MCF 10A (cell line): Measurements from ENCODE around the gene C1orf216. TPM values are rescaled to one million over a fixed set of nuclear protein-coding genes. Genes with fewer than 3 reads are reported as not detected.

ENCODE experiments used
- BruUV-seq: library from RNA; stranded (reverse); fragments of 400-500 nt; replicated peaks from 2 replicates; lab custom pipeline; 2021; lab: Mats Ljungman, UMichigan
- CTCF ChIA-PET: fragments of 300-600 bp; sonication (Branson Sonifier 250); formaldehyde crosslinking; extraction: SDS; loops from one replicate; lab custom pipeline; 2021; ENCODE audit warnings: antibody characterized with exemption, inconsistent platforms; lab: Yijun Ruan, JAX
- POLR2A ChIA-PET: fragments of 300-600, 350-650 bp; sonication (Branson Sonifier 250); formaldehyde crosslinking; extraction: SDS; loops from one replicate; lab custom pipeline; 2020; ENCODE audit warnings: antibody characterized with exemption, inconsistent platforms; lab: Yijun Ruan, JAX
- DNase-seq: peaks from one replicate; pipeline ENCODE4 v3.0.0-alpha.2; 2018; ENCODE audit not compliant: unreplicated experiment
- H3K27ac Mint-ChIP-seq: one replicate; pipeline ENCODE4 v1.8.0; 2022; ENCODE audit warnings: mild to moderate bottlenecking, low read depth, mixed read lengths; ENCODE audit not compliant: unreplicated experiment
- H3K27me3 Mint-ChIP-seq: one replicate; pipeline ENCODE4 v1.8.0; 2022; ENCODE audit warnings: mixed read lengths; ENCODE audit not compliant: insufficient read depth, unreplicated experiment
- H3K36me3 Mint-ChIP-seq: one replicate; pipeline ENCODE4 v1.8.0; 2022; ENCODE audit warnings: mild to moderate bottlenecking, moderate library complexity, mixed read lengths; ENCODE audit not compliant: insufficient read depth, unreplicated experiment
- H3K4me1 Mint-ChIP-seq: one replicate; pipeline ENCODE4 v1.8.0; 2022; ENCODE audit warnings: mixed read lengths; ENCODE audit not compliant: insufficient read depth, unreplicated experiment
- H3K4me3 Mint-ChIP-seq: one replicate; pipeline ENCODE4 v1.8.0; 2022; ENCODE audit warnings: mild to moderate bottlenecking, moderate library complexity, mixed read lengths; ENCODE audit not compliant: unreplicated experiment
- H3K9me3 Mint-ChIP-seq: one replicate; pipeline ENCODE4 v1.8.0; 2022; ENCODE audit warnings: mixed read lengths; ENCODE audit not compliant: unreplicated experiment
- CTCF ChIP-seq: fragments of 200-600 bp; IDR thresholded peaks from one replicate; pipeline ENCODE4 v1.8.0; 2022; ENCODE audit warnings: antibody characterized with exemption, mild to moderate bottlenecking; ENCODE audit not compliant: unreplicated experiment
- intact Hi-C: fragments of 100-400 bp; cut with micrococcal nuclease; formaldehyde crosslinking; loops from 2 replicates; pipeline ENCODE4 v1.14.1; 2022
- total RNA-seq: library from RNA; stranded (reverse); gene quantifications from 2 replicates; pipeline ENCODE4 v1.2.3, GENCODE V29; 2022

Gene C1orf216
- total RNA-seq, 1 experiment from 2014 or later = 7.1 TPM

DNA sequence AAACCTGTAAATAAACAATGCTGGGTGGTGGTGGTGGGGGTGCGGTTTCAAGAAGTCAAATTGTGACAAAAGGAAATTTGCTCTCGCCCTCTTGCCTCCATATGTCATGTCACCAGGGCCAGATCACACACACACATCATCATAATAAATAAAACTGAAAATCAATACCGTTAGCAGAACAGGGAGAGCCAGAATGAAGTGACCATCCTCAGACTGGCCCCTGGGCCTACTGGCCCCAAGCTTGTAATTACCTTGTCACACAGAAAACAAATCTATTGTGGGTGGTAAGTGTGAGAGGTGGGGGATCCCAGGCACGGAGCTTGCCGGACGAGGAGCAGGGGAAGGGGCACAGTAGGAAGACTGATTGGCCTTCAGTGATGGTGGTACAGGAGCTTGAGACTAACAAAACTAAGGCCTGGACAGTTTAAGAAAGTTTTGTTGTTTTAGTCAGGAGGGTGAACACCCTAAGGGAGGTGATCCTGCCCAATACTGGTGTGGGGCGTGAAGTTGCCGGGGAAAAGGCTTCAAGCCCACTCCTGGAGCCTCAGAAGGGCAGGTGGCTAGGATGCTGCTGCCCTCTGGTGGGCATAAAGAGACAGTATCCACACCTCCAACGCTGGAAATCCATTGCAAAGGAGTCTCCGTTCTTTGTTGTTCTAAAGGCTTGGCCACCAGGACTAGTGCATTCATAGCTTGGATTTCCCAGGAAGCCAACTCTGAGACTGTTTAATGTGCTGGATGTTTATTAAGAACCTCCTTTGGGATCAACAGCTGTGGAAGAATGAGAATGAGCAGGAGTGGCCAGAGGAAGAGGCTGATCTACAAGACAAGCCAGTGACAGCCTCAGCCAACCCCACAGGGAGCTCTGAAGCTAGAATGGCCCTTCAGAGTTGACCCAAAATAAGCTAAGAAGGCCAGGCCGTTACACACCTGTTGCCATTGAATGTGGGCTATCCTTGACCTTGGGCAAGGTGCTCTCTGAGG, 8.1 kb upstream of the C1orf216 start:
- H3K4me1 Mint-ChIP-seq = no peaks in the 10 kb centered on the region
- no peak overlapping the region for H3K27ac Mint-ChIP-seq
- no peaks in the 10 kb centered on the region for H3K9me3 Mint-ChIP-seq
- H3K27me3 Mint-ChIP-seq = no peaks in the 10 kb centered on the region
- no peak overlapping the region for H3K4me3 Mint-ChIP-seq
- H3K36me3 Mint-ChIP-seq = peaks cover 5% of the 10 kb centered on the region
- ChIA-PET CTCF (interaction anchor here (0.6 to 12.7 kb wide), 76 partner anchors 9 to 963 kb away, joined by 3 to 158 read pairs (median 4); partner anchors contain the start of genes C1orf216, CLSPN, KIAA0319L and TFAP2E), POLR2A (interaction anchor here (0.5 to 1.9 kb wide), 8 partner anchors 9 to 278 kb away, joined by 3 to 8 read pairs (median 3); partner anchors contain the start of gene CLSPN)
- no TSS peak for BruUV-seq
- intact Hi-C loops = loop anchor here (1.0 to 5.0 kb wide), 2 partner anchors 157 to 524 kb away; no protein-coding TSS in a partner anchor
- TF ChIP-seq CTCF = peak; percentile 86
- DNase-seq = peak; percentile 60

DNA sequence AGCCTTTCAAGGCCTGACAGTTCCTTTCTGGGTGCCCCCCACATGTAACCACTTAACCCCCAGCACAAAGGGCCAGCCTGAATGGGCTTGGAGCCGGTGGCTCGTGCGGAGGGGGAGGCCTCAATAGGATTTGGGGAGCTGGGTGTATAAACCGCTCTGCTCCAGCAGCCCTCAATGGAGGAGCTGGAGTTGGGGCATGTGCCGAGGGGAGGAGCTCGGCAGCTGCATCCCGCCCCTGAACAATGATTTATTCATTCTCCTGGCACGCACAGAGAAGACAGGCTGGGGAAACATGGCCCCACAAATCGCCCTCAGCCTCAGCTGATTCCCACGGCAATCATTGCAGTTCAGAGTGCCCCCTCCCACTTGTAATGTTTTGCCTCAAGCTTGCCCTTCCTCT, 6.9 kb upstream of the C1orf216 start:
- Mint-ChIP-seq H3K4me3 (no peak overlapping the region), H3K36me3 (peaks cover 3% of the 10 kb centered on the region), H3K27me3 (no peaks in the 10 kb centered on the region), H3K27ac (no peak overlapping the region), H3K4me1 (no peaks in the 10 kb centered on the region), H3K9me3 (no peaks in the 10 kb centered on the region)
- intact Hi-C loops = loop anchor here (5.0 kb wide), 1 partner anchor 523 kb away; no protein-coding TSS in a partner anchor
- no peak for DNase-seq
- BruUV-seq = no TSS peak
- POLR2A ChIA-PET = interaction anchor here (1.2 kb wide), 1 partner anchor 157 kb away, joined by 3 read pairs; no protein-coding TSS in a partner anchor
- TF ChIP-seq CTCF = no peak
- CTCF ChIA-PET = interaction anchor here (0.6 to 12.7 kb wide), 26 partner anchors 9 to 423 kb away, joined by 3 to 158 read pairs (median 5); partner anchors contain the start of genes C1orf216 and TFAP2E

DNA sequence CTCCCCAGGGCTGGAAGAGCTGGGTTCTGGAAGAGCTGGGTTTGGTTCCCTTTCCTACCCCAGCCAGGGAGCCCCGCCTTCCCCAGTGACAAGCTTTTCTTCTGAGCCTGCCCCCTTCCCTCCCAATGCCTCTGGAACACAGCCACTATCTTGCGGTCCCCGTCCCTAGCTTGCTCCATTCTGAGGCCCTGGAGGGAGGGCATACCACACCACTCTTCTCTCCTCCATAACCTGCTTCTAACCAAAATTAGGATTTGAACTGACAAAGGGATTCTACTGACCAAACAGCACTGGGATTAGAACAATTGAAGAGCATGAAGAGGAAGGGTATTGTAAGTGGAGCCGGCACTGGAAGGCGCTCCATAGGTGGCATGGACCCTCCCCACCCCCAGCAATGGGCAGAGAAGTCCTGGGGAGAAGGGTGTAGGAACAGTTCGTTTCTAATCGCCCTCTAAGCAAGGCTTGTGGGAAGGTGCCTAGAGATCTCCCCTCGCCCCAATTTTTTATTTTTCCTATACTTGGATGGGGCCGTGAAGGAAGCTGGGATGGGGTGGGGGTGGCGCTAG, 690 bp downstream of the C1orf216 start:
- H3K27me3 Mint-ChIP-seq = no peaks in the 10 kb centered on the region
- H3K27ac Mint-ChIP-seq = peak overlapping the region; percentile 53
- intact Hi-C loops = loop anchor here (2.0 to 5.0 kb wide), 3 partner anchors 54 to 265 kb away; partner anchors contain the start of gene PSMB2
- no peak for TF ChIP-seq CTCF
- POLR2A ChIA-PET = interaction anchor here (0.6 to 2.0 kb wide), 8 partner anchors 9 to 527 kb away, joined by 3 to 12 read pairs (median 4); no protein-coding TSS in a partner anchor
- peaks cover 37% of the 10 kb centered on the region for H3K4me1 Mint-ChIP-seq
- DNase-seq = peak; percentile 51
- TSS peak; percentile 58 for BruUV-seq
- CTCF ChIA-PET = interaction anchor here (0.6 to 4.9 kb wide), 10 partner anchors 8 to 282 kb away, joined by 3 to 69 read pairs (median 5); partner anchors contain the start of gene CLSPN
- peaks cover 8% of the 10 kb centered on the region for H3K36me3 Mint-ChIP-seq
- no peaks in the 10 kb centered on the region for H3K9me3 Mint-ChIP-seq
- peak overlapping the region; percentile 85 for H3K4me3 Mint-ChIP-seq
